ENCODE results near the gene DYNLL1. TPM values are rescaled to one million over a fixed set of nuclear protein-coding genes. Genes with fewer than 3 reads are reported as not detected.

Gene DYNLL1
- total RNA-seq, 1 donor, result 168 TPM

- no peak overlapping the region for H3K4me2 ChIP-seq (ENCODE audit: insufficient read depth, low read length)
- TF ChIP-seq CTCF (IDR thresholded peaks at IDR 0.05; ENCODE audit: extremely low read depth, low read depth, low read length), result no peak
Measured at GRCh38 chr12:120500581-120500980, 4.7 kb downstream of the DYNLL1 start.

GRCh38 chr12:120504587-120504986, 8.7 kb downstream of the DYNLL1 start:
- no peak for DNase-seq (ENCODE audit: insufficient read length, low spot score, missing footprints)
- Histone ChIP-seq H3K4me2 (ENCODE audit: insufficient read depth, low read length) (no peak overlapping the region), H3K27ac (ENCODE audit: low read depth, low read length) (no peak overlapping the region), H3K79me2 (ENCODE audit: insufficient read depth, low read length) (no peaks in the 10 kb centered on the region), H3K4me1 (ENCODE audit: insufficient read depth, low read length) (no peaks in the 10 kb centered on the region), H4K20me1 (ENCODE audit: insufficient read depth, low read length) (no peaks in the 10 kb centered on the region), H3K4me3 (ENCODE audit: insufficient read depth, low read length) (no peak overlapping the region), H2AFZ (ENCODE audit: low read length) (no peak overlapping the region), H3K27me3 (ENCODE audit: insufficient read depth, low read length) (no peaks in the 10 kb centered on the region), H3K9me3 (ENCODE audit: low read depth, low read length) (no peaks in the 10 kb centered on the region), H3K36me3 (ENCODE audit: insufficient read depth, low read length) (peaks cover 24% of the 10 kb centered on the region)
- no peak for TF ChIP-seq CTCF (IDR thresholded peaks at IDR 0.05; ENCODE audit: extremely low read depth, low read depth, low read length)

More at GRCh38 chr12:120500581-120500980, 4.7 kb downstream of the DYNLL1 start:
- H3K4me3 ChIP-seq (ENCODE audit: insufficient read depth, low read length), result no peak overlapping the region
- no peak overlapping the region for H3K27ac ChIP-seq (ENCODE audit: low read depth, low read length)
- peak; percentile 54 for DNase-seq (ENCODE audit: insufficient read length, low spot score, missing footprints)
- peaks cover 11% of the 10 kb centered on the region for H3K4me1 ChIP-seq (ENCODE audit: insufficient read depth, low read length)
- H3K36me3 ChIP-seq (ENCODE audit: insufficient read depth, low read length), result peaks cover 32% of the 10 kb centered on the region
- H3K79me2 ChIP-seq (ENCODE audit: insufficient read depth, low read length), result peaks cover 30% of the 10 kb centered on the region
- peaks cover 19% of the 10 kb centered on the region for H4K20me1 ChIP-seq (ENCODE audit: insufficient read depth, low read length)
- no peaks in the 10 kb centered on the region for H3K9me3 ChIP-seq (ENCODE audit: low read depth, low read length)
- H2AFZ ChIP-seq (ENCODE audit: low read length), result no peak overlapping the region
- H3K27me3 ChIP-seq (ENCODE audit: insufficient read depth, low read length), result no peaks in the 10 kb centered on the region

- no peak for TF ChIP-seq CTCF (IDR thresholded peaks at IDR 0.05; ENCODE audit: extremely low read depth, low read depth, low read length)
- Histone ChIP-seq H3K27me3 (ENCODE audit: insufficient read depth, low read length) (no peaks in the 10 kb centered on the region), H3K27ac (ENCODE audit: low read depth, low read length) (no peak overlapping the region), H3K79me2 (ENCODE audit: insufficient read depth, low read length) (no peaks in the 10 kb centered on the region), H3K4me3 (ENCODE audit: insufficient read depth, low read length) (no peak overlapping the region), H3K36me3 (ENCODE audit: insufficient read depth, low read length) (peaks cover 20% of the 10 kb centered on the region), H2AFZ (ENCODE audit: low read length) (no peak overlapping the region), H4K20me1 (ENCODE audit: insufficient read depth, low read length) (no peaks in the 10 kb centered on the region), H3K4me2 (ENCODE audit: insufficient read depth, low read length) (no peak overlapping the region), H3K4me1 (ENCODE audit: insufficient read depth, low read length) (no peaks in the 10 kb centered on the region), H3K9me3 (ENCODE audit: low read depth, low read length) (no peaks in the 10 kb centered on the region)
- DNase-seq (ENCODE audit: insufficient read length, low spot score, missing footprints), result no peak
Measured at GRCh38 chr12:120508537-120508936, 12.6 kb downstream of the DYNLL1 start.

- H3K27ac ChIP-seq (ENCODE audit: low read depth, low read length), result no peak overlapping the region
- H3K4me1 ChIP-seq (ENCODE audit: insufficient read depth, low read length), result no peaks in the 10 kb centered on the region
- no peak for TF ChIP-seq CTCF (IDR thresholded peaks at IDR 0.05; ENCODE audit: extremely low read depth, low read depth, low read length)
- H4K20me1 ChIP-seq (ENCODE audit: insufficient read depth, low read length), result no peaks in the 10 kb centered on the region
- no peak overlapping the region for H3K4me2 ChIP-seq (ENCODE audit: insufficient read depth, low read length)
- no peaks in the 10 kb centered on the region for H3K79me2 ChIP-seq (ENCODE audit: insufficient read depth, low read length)
- peaks cover 25% of the 10 kb centered on the region for H3K36me3 ChIP-seq (ENCODE audit: insufficient read depth, low read length)
- no peaks in the 10 kb centered on the region for H3K27me3 ChIP-seq (ENCODE audit: insufficient read depth, low read length)
- H3K4me3 ChIP-seq (ENCODE audit: insufficient read depth, low read length), result no peak overlapping the region
- no peak for DNase-seq (ENCODE audit: insufficient read length, low spot score, missing footprints)
- H3K9me3 ChIP-seq (ENCODE audit: low read depth, low read length), result no peaks in the 10 kb centered on the region
- no peak overlapping the region for H2AFZ ChIP-seq (ENCODE audit: low read length)
Measured at GRCh38 chr12:120514002-120514401, 18.1 kb downstream of the DYNLL1 start.
